Endothelial cell of umbilical vein (primary cell): ENCODE results near the gene SLC50A1. TPM values are rescaled to one million over a fixed set of nuclear protein-coding genes. Genes with fewer than 3 reads are reported as not detected.

Experiments
- BruUV-seq: library from RNA; stranded (reverse); fragments of 400-500 nt; replicated peaks from 2 replicates; lab custom pipeline; 2021; lab: Mats Ljungman, UMichigan
- CTCF ChIA-PET: fragments of 300-600, 350-600 bp; sonication (Branson Sonifier 250); formaldehyde crosslinking; loops from one replicate; lab custom pipeline; 2021; ENCODE audit warnings: antibody characterized with exemption, inconsistent platforms; lab: Charles Lee
- POLR2A ChIA-PET: fragments of 300-600, 350-600 bp; sonication (Branson Sonifier 250); formaldehyde crosslinking; loops from one replicate; lab custom pipeline; 2021; ENCODE audit warnings: antibody characterized with exemption, inconsistent platforms; lab: Charles Lee
- DNase-seq: peaks from one replicate; pipeline ENCODE4 v3.0.0-alpha.2; 2011; ENCODE audit warnings: low read depth, low spot score
- FAIRE-seq: peaks from 2 replicates; lab custom pipeline; 2011; peaks lifted over from hg19 to GRCh38; lab: Jason Lieb, UNC
- H2AFZ ChIP-seq: 2 replicates; pipeline ENCODE4 v1.6.0; 2012; ENCODE audit warnings: low read depth, low read length, control low read depth, inconsistent platforms
- H3K27ac ChIP-seq: 2 replicates; pipeline ENCODE4 v1.5.1; 2011; ENCODE audit warnings: low read depth, mild to moderate bottlenecking, control low read depth, low read length, moderate library complexity; ENCODE audit not compliant: insufficient read depth
- H3K27me3 ChIP-seq, 2 experiments: 2 replicates each; pipeline versions ENCODE4 v1.6.0 to v1.6.1; 2011; ENCODE audit warnings: low read length in 2 of 2, mixed read lengths in 1 of 2; ENCODE audit not compliant: control insufficient read depth in 2 of 2, insufficient read depth in 2 of 2
- H3K36me3 ChIP-seq, 2 experiments: 2 replicates in 1 of 2; 3 replicates in 1 of 2; pipeline ENCODE4 v1.5.1; 2011; ENCODE audit warnings: low read length in 2 of 2, mild to moderate bottlenecking in 1 of 2, moderate library complexity in 1 of 2; ENCODE audit not compliant: control insufficient read depth in 2 of 2, insufficient read depth in 2 of 2; ENCODE audit errors: extremely low read depth in 1 of 2
- H3K4me1 ChIP-seq: 3 replicates; pipeline ENCODE4 v1.5.1; 2011; ENCODE audit warnings: mild to moderate bottlenecking, low read length; ENCODE audit not compliant: control insufficient read depth, insufficient read depth; ENCODE audit errors: extremely low read depth
- H3K4me2 ChIP-seq: 2 replicates; pipeline ENCODE4 v1.6.1; 2011; ENCODE audit warnings: low read length, control low read depth, mixed read lengths; ENCODE audit not compliant: insufficient read depth
- H3K4me3 ChIP-seq, 3 experiments: fragments of 200-600 bp in 1 of 3; sonication (generic), shearing (Covaris generic) in 1 of 3; replicated peaks in 1 of 3; 2 replicates each; pipeline ENCODE4 v1.5.1; 2011 to 2016; ENCODE audit warnings: control low read depth in 3 of 3, low read length in 3 of 3, mild to moderate bottlenecking in 2 of 3, inconsistent platforms in 1 of 3, low read depth in 1 of 3, moderate library complexity in 1 of 3; ENCODE audit not compliant: insufficient read depth in 1 of 3
- H3K79me2 ChIP-seq: 2 replicates; pipeline ENCODE4 v1.6.0; 2012; ENCODE audit warnings: low read length, inconsistent platforms; ENCODE audit not compliant: control insufficient read depth, insufficient read depth
- H3K9ac ChIP-seq: replicated peaks from 2 replicates; pipeline ENCODE3; 2011; ENCODE audit warnings: low read length, control low read depth; ENCODE audit not compliant: insufficient read depth; ENCODE audit errors: extremely low read depth
- H3K9me1 ChIP-seq: replicated peaks from 3 replicates; pipeline ENCODE4 v1.6.0; 2011; ENCODE audit warnings: mild to moderate bottlenecking, low read length; ENCODE audit not compliant: control insufficient read depth, insufficient read depth; ENCODE audit errors: extremely low read depth
- H3K9me3 ChIP-seq: replicated peaks from 2 replicates; pipeline ENCODE4 v1.5.1; 2012; ENCODE audit warnings: low read length, inconsistent platforms; ENCODE audit not compliant: control insufficient read depth, insufficient read depth
- H4K20me1 ChIP-seq: replicated peaks from 2 replicates; pipeline ENCODE3; 2011; ENCODE audit warnings: mild to moderate bottlenecking, low read length; ENCODE audit not compliant: control insufficient read depth, insufficient read depth; ENCODE audit errors: extremely low read depth
- FOS ChIP-seq: IDR thresholded peaks from 2 replicates; pipeline ENCODE4 v1.6.1; 2011; ENCODE audit warnings: mild to moderate bottlenecking, low read length, moderate library complexity, borderline replicate concordance; ENCODE audit not compliant: insufficient read depth
- GATA2 ChIP-seq: IDR thresholded peaks from 2 replicates; pipeline ENCODE4 v1.7.0; 2011; ENCODE audit warnings: low read depth, mild to moderate bottlenecking, moderate library complexity, mixed read lengths, low read length; ENCODE audit not compliant: insufficient read length, insufficient read depth
- JUN ChIP-seq: IDR thresholded peaks from 2 replicates; pipeline ENCODE4 v1.6.1; 2011; ENCODE audit warnings: borderline replicate concordance, low read depth; ENCODE audit not compliant: insufficient read length, insufficient read depth
- MAX ChIP-seq: IDR thresholded peaks from 2 replicates; pipeline ENCODE4 v1.6.1; 2011; ENCODE audit not compliant: insufficient read depth, insufficient read length
- MYC ChIP-seq: IDR thresholded peaks from one replicate; pipeline ENCODE4 v1.6.1; 2011; ENCODE audit warnings: mild to moderate bottlenecking, low read depth, low read length
- POLR2AphosphoS5 ChIP-seq: IDR thresholded peaks from 2 replicates; pipeline ENCODE4 v1.6.1; 2012; ENCODE audit warnings: low read depth, mild to moderate bottlenecking, control low read depth, low read length, moderate library complexity; ENCODE audit not compliant: insufficient read depth
- dilution Hi-C: fragments of 300-500 bp; cut with MboI; formaldehyde crosslinking; loops from one replicate; pipeline ENCODE4 v1.15.0; 2019; ENCODE audit warnings: low sequenced_read_pairs; ENCODE audit not compliant: extremely low pct_ligation_motif_present
- intact Hi-C: fragments of 100-400 bp; cut with micrococcal nuclease; formaldehyde crosslinking; loops from one replicate; pipeline ENCODE4 v1.10.0; 2022
- polyA plus RNA-seq, 4 experiments: library from polyadenylated mRNA; depleted of rRNA in 3 of 4; stranded (reverse) in 3 of 4; unstranded in 1 of 4; fragments of >200 nt; gene quantifications; 2 replicates each; pipeline versions ENCODE4 v1.2.1 to v1.2.3, GENCODE V29; 2011 to 2012; ENCODE audit warnings: missing spikeins in 1 of 4
- total RNA-seq: library from RNA; stranded (reverse); gene quantifications from 2 replicates; pipeline ENCODE4 v1.2.3, GENCODE V29; 2021

The SLC50A1 gene
- total and polyA plus RNA-seq, 2 donors (not counting 3 experiments of a cell fraction or from before 2014, with no cell fraction given) = 29.5 to 66.1 TPM

- BruUV-seq = no TSS peak
- intact Hi-C loops (loop anchor here (1.0 kb wide), 1 partner anchor 30 kb away; no protein-coding TSS in a partner anchor), dilution Hi-C loops (no loop called here)
- Histone ChIP-seq H3K4me3 (no peak overlapping the region), H3K9ac (peak overlapping the region; percentile 59), H3K9me1 (no peaks in the 10 kb centered on the region), H3K27ac (peak overlapping the region; percentile 90), H3K9me3 (no peaks in the 10 kb centered on the region), H3K4me2 (peak overlapping the region; percentile 27), H3K4me1 (peaks cover 42% of the 10 kb centered on the region), H4K20me1 (no peaks in the 10 kb centered on the region), H2AFZ (peak overlapping the region; percentile 40), H3K27me3 (peaks cover 0 to 4% of the 10 kb centered on the region in 2 experiments), H3K36me3 (no peaks in the 10 kb centered on the region), H3K79me2 (peaks cover 7% of the 10 kb centered on the region)
- CTCF ChIA-PET = interaction anchor here (0.7 to 15.5 kb wide), 10 partner anchors 10 to 46 kb away, joined by 3 to 204 read pairs (median 4); partner anchors contain the start of gene SLC50A1
- FAIRE-seq (peak; percentile 69), DNase-seq (peak; percentile 91)
- POLR2A ChIA-PET = no interaction called here
- TF ChIP-seq MAX = no peak
- TF ChIP-seq MYC = no peak
- TF ChIP-seq GATA2 = no peak
- no peak for TF ChIP-seq POLR2AphosphoS5
- peak; percentile 81 for TF ChIP-seq JUN
- TF ChIP-seq FOS = peak; percentile 43
These were observed 11.9 kb upstream of the SLC50A1 start for GRCh38 chr1:155123801-155124200.
